ENCODE results near the gene AVPI1. TPM values are rescaled to one million over a fixed set of nuclear protein-coding genes. Genes with fewer than 3 reads are reported as not detected.

The AVPI1 gene
- total and polyA plus RNA-seq, 12 donors = 13.1 to 158 (median 25.0) TPM

- intact Hi-C loops (cut with DNase I) = no loop called here
- H3K27ac ChIP-seq = no peak overlapping the region
These were observed 20.3 kb upstream of the AVPI1 start for GRCh38 chr10:97707134-97707861.

DNA sequence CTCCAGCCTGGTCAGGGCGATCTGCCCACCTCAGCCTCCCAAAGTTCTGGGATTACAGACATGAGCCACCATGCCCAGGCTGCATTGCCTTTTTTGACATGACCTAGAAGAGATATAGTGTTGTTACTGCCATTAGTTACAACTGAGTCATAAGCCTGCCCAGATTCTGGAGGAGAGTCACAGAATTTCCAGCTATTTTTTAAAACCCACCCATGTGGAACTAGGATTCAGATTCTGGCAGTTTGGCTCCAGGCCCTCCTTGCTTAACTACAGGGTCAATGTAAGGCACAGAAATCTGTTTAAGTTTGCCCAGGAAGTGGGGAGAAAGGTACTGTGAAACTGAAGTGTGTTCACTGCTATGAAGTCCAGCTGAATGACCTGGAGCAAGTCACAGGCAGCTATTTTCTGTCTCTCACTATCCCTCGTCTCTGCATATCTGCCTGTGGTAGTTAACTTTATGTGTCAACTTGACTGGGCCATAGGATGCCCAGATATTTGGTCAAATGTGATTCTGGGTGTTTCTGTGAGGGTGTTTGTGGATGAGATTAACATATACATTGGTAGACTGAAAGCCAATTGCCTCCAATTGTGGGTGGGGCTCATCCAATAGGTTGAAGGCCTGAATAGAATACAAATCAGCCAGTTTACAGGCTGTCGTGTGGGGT, 18.1 kb upstream of the AVPI1 start:
- H3K4me3 ChIP-seq = no peak overlapping the region
- peaks cover 0 to 3% of the 10 kb centered on the region in 2 donors for H3K4me1 ChIP-seq (replicated peaks in 1 of 2)
- 87 to 100% (median 97%) methylated on average over 3 of the region's 3 CpGs for WGBS, 4 donors
- no peaks in the 10 kb centered on the region for H3K36me3 ChIP-seq (replicated peaks in 1 of 2)
- no peak overlapping the region for H3K27ac ChIP-seq
- no peak for TF ChIP-seq POLR2A (IDR thresholded peaks at IDR 0.05)
- no peak for TF ChIP-seq CTCF (IDR thresholded peaks at IDR 0.05)
- H3K27me3 ChIP-seq = no peaks in the 10 kb centered on the region
- H3K9me3 ChIP-seq (replicated peaks in 1 of 3) = no peaks in the 10 kb centered on the region
- intact Hi-C loops (cut with DNase I) = no loop called here
- DNase-seq = no peak

More at GRCh38 chr10:97707134-97707861, 20.3 kb upstream of the AVPI1 start:
- H3K27me3 ChIP-seq = no peaks in the 10 kb centered on the region
- no peak for DNase-seq
- WGBS, 4 donors = 75 to 100% (median 82%) methylated on average over 1 to 11 of the region's 11 CpGs
- H3K4me3 ChIP-seq = no peak overlapping the region
- TF ChIP-seq POLR2A (IDR thresholded peaks at IDR 0.05) (no peak), CTCF (IDR thresholded peaks at IDR 0.05) (no peak)
- no peaks in the 10 kb centered on the region for H3K36me3 ChIP-seq (replicated peaks in 1 of 2)
- peaks cover 0 to 3% of the 10 kb centered on the region in 2 donors for H3K4me1 ChIP-seq (replicated peaks in 1 of 2)
- no peaks in the 10 kb centered on the region for H3K9me3 ChIP-seq (replicated peaks in 1 of 3)

- Histone ChIP-seq H3K4me1 (replicated peaks in 1 of 2) (peaks cover 0 to 3% of the 10 kb centered on the region in 2 donors), H3K4me3 (no peak overlapping the region), H3K36me3 (replicated peaks in 1 of 2) (no peaks in the 10 kb centered on the region), H3K27ac (no peak overlapping the region), H3K27me3 (no peaks in the 10 kb centered on the region), H3K9me3 (replicated peaks in 1 of 3) (no peaks in the 10 kb centered on the region)
- DNase-seq = no peak
- intact Hi-C loops (cut with DNase I) = no loop called here
- TF ChIP-seq POLR2A (IDR thresholded peaks at IDR 0.05) (no peak), CTCF (IDR thresholded peaks at IDR 0.05) (no peak)
- 56 to 85% (median 73%) methylated on average over 1 of the region's 1 CpG for WGBS, 4 donors
These were observed 17.3 kb upstream of the AVPI1 start for GRCh38 chr10:97704341-97704740.

GRCh38 chr10:97703398-97704067, 16.5 kb upstream of the AVPI1 start:
- no peaks in the 10 kb centered on the region for H3K36me3 ChIP-seq (replicated peaks in 1 of 2)
- 79 to 90% (median 88%) methylated on average over 7 of the region's 7 CpGs for WGBS, 4 donors
- DNase-seq = no peak
- no peak overlapping the region for H3K4me3 ChIP-seq
- no peaks in the 10 kb centered on the region for H3K4me1 ChIP-seq (replicated peaks in 1 of 2)
- no peaks in the 10 kb centered on the region for H3K9me3 ChIP-seq (replicated peaks in 1 of 3)
- intact Hi-C loops (cut with DNase I) = no loop called here
- no peak for TF ChIP-seq CTCF (IDR thresholded peaks at IDR 0.05)
- TF ChIP-seq POLR2A (IDR thresholded peaks at IDR 0.05) = no peak
- no peak overlapping the region for H3K27ac ChIP-seq
- no peaks in the 10 kb centered on the region for H3K27me3 ChIP-seq
